OCI-LY3 (cell line): ENCODE results near the gene SLC17A3.

Experiments used
- EZH2phosphoT487 ChIP-seq: fragments of 200-600 bp; shearing (Covaris generic); IDR thresholded peaks from 2 replicates; pipeline ENCODE4 v1.6.1; 2018; ENCODE audit warnings: antibody characterized with exemption, mixed run types, low read depth
- TF ChIP-seq, protein P1 (sequence below): fragments of 200-600, 300-600 bp; sonication (generic); IDR thresholded peaks from 2 replicates; pipeline ENCODE4 v1.5.1; 2014; ENCODE audit warnings: antibody characterized with exemption, low read length, low read depth

DNA sequence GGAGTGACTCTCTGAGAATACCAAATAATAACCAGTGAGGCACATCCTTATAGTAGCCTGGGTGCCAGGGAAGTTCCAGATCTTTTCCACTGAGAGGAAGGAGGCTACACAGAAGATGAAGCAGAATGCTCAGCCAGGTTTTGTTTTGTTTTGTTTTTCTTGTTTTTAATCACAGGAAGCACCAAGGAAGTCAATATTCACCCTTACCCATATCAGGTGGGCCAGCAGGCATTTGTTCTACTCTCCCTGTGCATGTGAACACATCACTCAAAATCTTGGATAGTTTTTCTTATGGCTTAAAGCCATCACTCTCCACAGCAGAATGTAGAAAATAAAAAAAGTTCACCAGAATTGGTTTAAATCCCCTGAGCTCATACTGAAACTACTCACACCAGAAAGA, 52.7 kb downstream of the SLC17A3 start:
- TF ChIP-seq, protein P1, sequence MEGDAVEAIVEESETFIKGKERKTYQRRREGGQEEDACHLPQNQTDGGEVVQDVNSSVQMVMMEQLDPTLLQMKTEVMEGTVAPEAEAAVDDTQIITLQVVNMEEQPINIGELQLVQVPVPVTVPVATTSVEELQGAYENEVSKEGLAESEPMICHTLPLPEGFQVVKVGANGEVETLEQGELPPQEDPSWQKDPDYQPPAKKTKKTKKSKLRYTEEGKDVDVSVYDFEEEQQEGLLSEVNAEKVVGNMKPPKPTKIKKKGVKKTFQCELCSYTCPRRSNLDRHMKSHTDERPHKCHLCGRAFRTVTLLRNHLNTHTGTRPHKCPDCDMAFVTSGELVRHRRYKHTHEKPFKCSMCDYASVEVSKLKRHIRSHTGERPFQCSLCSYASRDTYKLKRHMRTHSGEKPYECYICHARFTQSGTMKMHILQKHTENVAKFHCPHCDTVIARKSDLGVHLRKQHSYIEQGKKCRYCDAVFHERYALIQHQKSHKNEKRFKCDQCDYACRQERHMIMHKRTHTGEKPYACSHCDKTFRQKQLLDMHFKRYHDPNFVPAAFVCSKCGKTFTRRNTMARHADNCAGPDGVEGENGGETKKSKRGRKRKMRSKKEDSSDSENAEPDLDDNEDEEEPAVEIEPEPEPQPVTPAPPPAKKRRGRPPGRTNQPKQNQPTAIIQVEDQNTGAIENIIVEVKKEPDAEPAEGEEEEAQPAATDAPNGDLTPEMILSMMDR: no peak
- TF ChIP-seq EZH2phosphoT487: no peak
